ENCODE data around the gene SRSF2.

SRSF2 gene

GRCh38 chr17:76691379-76692191 lies 45.5 kb downstream of the SRSF2 start:
- Histone ChIP-seq H3K27ac (ENCODE audit: low read length) (no peak overlapping the region), H3K36me3 (ENCODE audit: control insufficient read depth, low read depth, low read length) (no peaks in the 10 kb centered on the region), H3K4me3 (ENCODE audit: low read length) (no peak overlapping the region), H3K27me3 (ENCODE audit: control insufficient read depth, insufficient read depth, low read length) (no peaks in the 10 kb centered on the region), H3K9me3 (ENCODE audit: control insufficient read depth, low read depth, low read length) (no peaks in the 10 kb centered on the region), H3K9ac (ENCODE audit: low read length) (no peak overlapping the region), H3K4me1 (ENCODE audit: control insufficient read depth, low read depth, low read length) (peaks cover 3% of the 10 kb centered on the region)

GRCh38 chr17:76690596-76691280 lies 46.4 kb downstream of the SRSF2 start:
- no peaks in the 10 kb centered on the region for H3K9me3 ChIP-seq (ENCODE audit: control insufficient read depth, low read depth, low read length)
- peaks cover 3% of the 10 kb centered on the region for H3K4me1 ChIP-seq (ENCODE audit: control insufficient read depth, low read depth, low read length)
- H3K36me3 ChIP-seq (ENCODE audit: control insufficient read depth, low read depth, low read length): no peaks in the 10 kb centered on the region
- no peak overlapping the region for H3K27ac ChIP-seq (ENCODE audit: low read length)
- H3K9ac ChIP-seq (ENCODE audit: low read length): no peak overlapping the region
- H3K27me3 ChIP-seq (ENCODE audit: control insufficient read depth, insufficient read depth, low read length): no peaks in the 10 kb centered on the region
- no peak overlapping the region for H3K4me3 ChIP-seq (ENCODE audit: low read length)

- no peak overlapping the region for H3K27ac ChIP-seq (ENCODE audit: low read length)
- H3K4me3 ChIP-seq (ENCODE audit: low read length): no peak overlapping the region
- H3K9me3 ChIP-seq (ENCODE audit: control insufficient read depth, low read depth, low read length): no peaks in the 10 kb centered on the region
- H3K36me3 ChIP-seq (ENCODE audit: control insufficient read depth, low read depth, low read length): no peaks in the 10 kb centered on the region
- peaks cover 3% of the 10 kb centered on the region for H3K4me1 ChIP-seq (ENCODE audit: control insufficient read depth, low read depth, low read length)
- no peak overlapping the region for H3K9ac ChIP-seq (ENCODE audit: low read length)
- no peaks in the 10 kb centered on the region for H3K27me3 ChIP-seq (ENCODE audit: control insufficient read depth, insufficient read depth, low read length)
Measured at GRCh38 chr17:76689859-76690258, 47.3 kb downstream of the SRSF2 start.

- H3K9me3 ChIP-seq (ENCODE audit: control insufficient read depth, low read depth, low read length): no peaks in the 10 kb centered on the region
- no peaks in the 10 kb centered on the region for H3K36me3 ChIP-seq (ENCODE audit: control insufficient read depth, low read depth, low read length)
- H3K4me1 ChIP-seq (ENCODE audit: control insufficient read depth, low read depth, low read length): peaks cover 9% of the 10 kb centered on the region
- no peak overlapping the region for H3K9ac ChIP-seq (ENCODE audit: low read length)
- H3K27me3 ChIP-seq (ENCODE audit: control insufficient read depth, insufficient read depth, low read length): no peaks in the 10 kb centered on the region
- no peak overlapping the region for H3K4me3 ChIP-seq (ENCODE audit: low read length)
- no peak overlapping the region for H3K27ac ChIP-seq (ENCODE audit: low read length)
Measured at GRCh38 chr17:76688165-76688622, 48.9 kb downstream of the SRSF2 start.

- no peaks in the 10 kb centered on the region for H3K27me3 ChIP-seq (ENCODE audit: control insufficient read depth, insufficient read depth, low read length)
- no peaks in the 10 kb centered on the region for H3K9me3 ChIP-seq (ENCODE audit: control insufficient read depth, low read depth, low read length)
- peaks cover 9% of the 10 kb centered on the region for H3K4me1 ChIP-seq (ENCODE audit: control insufficient read depth, low read depth, low read length)
- H3K36me3 ChIP-seq (ENCODE audit: control insufficient read depth, low read depth, low read length): no peaks in the 10 kb centered on the region
- H3K9ac ChIP-seq (ENCODE audit: low read length): no peak overlapping the region
- no peak overlapping the region for H3K27ac ChIP-seq (ENCODE audit: low read length)
- H3K4me3 ChIP-seq (ENCODE audit: low read length): no peak overlapping the region
Measured at GRCh38 chr17:76687298-76688164, 49.6 kb downstream of the SRSF2 start.

GRCh38 chr17:76686538-76687297 lies 50.4 kb downstream of the SRSF2 start:
- H3K4me3 ChIP-seq (ENCODE audit: low read length): no peak overlapping the region
- H3K36me3 ChIP-seq (ENCODE audit: control insufficient read depth, low read depth, low read length): no peaks in the 10 kb centered on the region
- no peaks in the 10 kb centered on the region for H3K9me3 ChIP-seq (ENCODE audit: control insufficient read depth, low read depth, low read length)
- no peaks in the 10 kb centered on the region for H3K27me3 ChIP-seq (ENCODE audit: control insufficient read depth, insufficient read depth, low read length)
- no peak overlapping the region for H3K9ac ChIP-seq (ENCODE audit: low read length)
- no peak overlapping the region for H3K27ac ChIP-seq (ENCODE audit: low read length)
- H3K4me1 ChIP-seq (ENCODE audit: control insufficient read depth, low read depth, low read length): peaks cover 9% of the 10 kb centered on the region

- Histone ChIP-seq H3K9ac (ENCODE audit: low read length) (no peak overlapping the region), H3K36me3 (ENCODE audit: control insufficient read depth, low read depth, low read length) (no peaks in the 10 kb centered on the region), H3K27ac (ENCODE audit: low read length) (no peak overlapping the region), H3K4me1 (ENCODE audit: control insufficient read depth, low read depth, low read length) (peaks cover 9% of the 10 kb centered on the region), H3K9me3 (ENCODE audit: control insufficient read depth, low read depth, low read length) (no peaks in the 10 kb centered on the region), H3K4me3 (ENCODE audit: low read length) (no peak overlapping the region), H3K27me3 (ENCODE audit: control insufficient read depth, insufficient read depth, low read length) (no peaks in the 10 kb centered on the region)
Measured at GRCh38 chr17:76685846-76686245, 51.3 kb downstream of the SRSF2 start.

GRCh38 chr17:76685366-76685765 lies 51.8 kb downstream of the SRSF2 start:
- Histone ChIP-seq H3K9ac (ENCODE audit: low read length) (no peak overlapping the region), H3K4me1 (ENCODE audit: control insufficient read depth, low read depth, low read length) (peaks cover 9% of the 10 kb centered on the region), H3K27me3 (ENCODE audit: control insufficient read depth, insufficient read depth, low read length) (no peaks in the 10 kb centered on the region), H3K4me3 (ENCODE audit: low read length) (no peak overlapping the region), H3K36me3 (ENCODE audit: control insufficient read depth, low read depth, low read length) (no peaks in the 10 kb centered on the region), H3K27ac (ENCODE audit: low read length) (no peak overlapping the region), H3K9me3 (ENCODE audit: control insufficient read depth, low read depth, low read length) (no peaks in the 10 kb centered on the region)

GRCh38 chr17:76684756-76685155 lies 52.4 kb downstream of the SRSF2 start:
- no peaks in the 10 kb centered on the region for H3K27me3 ChIP-seq (ENCODE audit: control insufficient read depth, insufficient read depth, low read length)
- H3K9me3 ChIP-seq (ENCODE audit: control insufficient read depth, low read depth, low read length): no peaks in the 10 kb centered on the region
- H3K36me3 ChIP-seq (ENCODE audit: control insufficient read depth, low read depth, low read length): no peaks in the 10 kb centered on the region
- H3K4me3 ChIP-seq (ENCODE audit: low read length): no peak overlapping the region
- H3K9ac ChIP-seq (ENCODE audit: low read length): no peak overlapping the region
- H3K4me1 ChIP-seq (ENCODE audit: control insufficient read depth, low read depth, low read length): peaks cover 9% of the 10 kb centered on the region
- no peak overlapping the region for H3K27ac ChIP-seq (ENCODE audit: low read length)
